Endothelial cell of umbilical vein (primary cell): Measurements from ENCODE around the gene IL17RB.

ENCODE experiments used
- GATA2 ChIP-seq: IDR thresholded peaks from 2 replicates; pipeline ENCODE4 v1.7.0; 2011; ENCODE audit warnings: low read depth, mild to moderate bottlenecking, moderate library complexity, mixed read lengths, low read length; ENCODE audit not compliant: insufficient read length, insufficient read depth
- POLR2A ChIP-seq: IDR thresholded peaks from 2 replicates; pipeline ENCODE4 v1.6.1; 2012; ENCODE audit warnings: low read depth, mild to moderate bottlenecking, control low read depth, low read length
- TF ChIP-seq, protein P1 (sequence below), 2 donors: IDR thresholded peaks; 1 replicate in 1 of 2; 2 replicates in 1 of 2; pipeline ENCODE4 v1.5.1; 2011; ENCODE audit warnings: low read length in 2 of 2, mild to moderate bottlenecking in 2 of 2, moderate library complexity in 2 of 2, control low read depth in 1 of 2, inconsistent platforms in 1 of 2, low read depth in 1 of 2; ENCODE audit not compliant: insufficient read depth in 1 of 2; ENCODE audit errors: extremely low read depth in 1 of 2

DNA sequence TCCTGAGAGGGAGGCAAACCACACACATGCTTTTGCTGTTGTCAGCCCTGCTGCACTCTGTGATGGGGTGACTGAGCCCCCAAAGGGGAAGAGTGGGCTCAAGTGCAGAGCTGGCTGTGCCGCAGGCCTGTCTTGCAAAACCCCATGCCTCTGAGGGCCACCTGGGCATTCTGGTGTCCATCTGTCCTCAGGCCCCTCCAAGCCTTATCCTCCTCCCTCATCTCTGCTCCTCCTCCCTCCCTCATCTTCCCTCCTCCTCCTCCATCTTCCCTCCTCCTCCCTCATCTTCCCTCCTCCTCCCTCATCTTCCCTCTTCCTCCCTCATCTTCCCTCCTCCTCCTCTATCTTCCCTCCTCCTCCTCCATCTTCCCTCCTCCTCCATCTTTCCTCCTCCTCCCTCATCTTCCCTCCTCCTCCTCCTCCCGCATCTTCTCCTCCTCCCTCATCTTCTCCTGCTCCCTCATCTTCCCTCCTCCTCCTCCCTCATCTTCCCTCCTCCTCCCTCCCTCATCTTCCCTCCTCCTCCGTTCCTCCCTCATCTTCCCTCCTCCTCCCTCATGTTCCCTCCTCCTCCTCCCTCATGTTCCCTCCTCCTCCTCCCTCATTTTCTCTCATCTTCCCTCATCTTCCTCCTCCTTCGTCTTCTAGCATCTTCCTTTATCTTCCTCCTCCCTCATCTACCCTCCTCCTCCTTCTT, 40.8 kb upstream of the IL17RB start:
- TF ChIP-seq, protein P1, sequence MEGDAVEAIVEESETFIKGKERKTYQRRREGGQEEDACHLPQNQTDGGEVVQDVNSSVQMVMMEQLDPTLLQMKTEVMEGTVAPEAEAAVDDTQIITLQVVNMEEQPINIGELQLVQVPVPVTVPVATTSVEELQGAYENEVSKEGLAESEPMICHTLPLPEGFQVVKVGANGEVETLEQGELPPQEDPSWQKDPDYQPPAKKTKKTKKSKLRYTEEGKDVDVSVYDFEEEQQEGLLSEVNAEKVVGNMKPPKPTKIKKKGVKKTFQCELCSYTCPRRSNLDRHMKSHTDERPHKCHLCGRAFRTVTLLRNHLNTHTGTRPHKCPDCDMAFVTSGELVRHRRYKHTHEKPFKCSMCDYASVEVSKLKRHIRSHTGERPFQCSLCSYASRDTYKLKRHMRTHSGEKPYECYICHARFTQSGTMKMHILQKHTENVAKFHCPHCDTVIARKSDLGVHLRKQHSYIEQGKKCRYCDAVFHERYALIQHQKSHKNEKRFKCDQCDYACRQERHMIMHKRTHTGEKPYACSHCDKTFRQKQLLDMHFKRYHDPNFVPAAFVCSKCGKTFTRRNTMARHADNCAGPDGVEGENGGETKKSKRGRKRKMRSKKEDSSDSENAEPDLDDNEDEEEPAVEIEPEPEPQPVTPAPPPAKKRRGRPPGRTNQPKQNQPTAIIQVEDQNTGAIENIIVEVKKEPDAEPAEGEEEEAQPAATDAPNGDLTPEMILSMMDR (IDR thresholded peaks at IDR 0.05; ENCODE audit: extremely low read depth in 1 of 2, insufficient read depth in 1 of 2, low read depth in 1 of 2, low read length in 2 of 2) = no peak
- TF ChIP-seq POLR2A = no peak
- no peak for TF ChIP-seq GATA2
